K562 (cell line): ENCODE data around the gene DIP2B. TPM values are rescaled to one million over a fixed set of nuclear protein-coding genes. Genes with fewer than 3 reads are reported as not detected.

Experiments used
- ATAC-seq: fragments of 200-7000 bp; cut with Tn5 transposase; 3 replicates; pipeline ENCODE4 v1.9.1; 2020; ENCODE audit warnings: moderate library complexity
- BruUV-seq: library from RNA; stranded (reverse); fragments of 400-500 nt; replicated peaks from 2 replicates; lab custom pipeline; 2021; lab: Mats Ljungman, UMichigan
- CTCF ChIA-PET: fragments of 300-600 bp; formaldehyde crosslinking; extraction: SDS; loops from one replicate; lab custom pipeline; 2021; ENCODE audit warnings: low intra/inter-chr PET ratio; lab: Yijun Ruan, JAX
- POLR2A ChIA-PET: fragments of 300-600, 350-650 bp; sonication (Branson Sonifier 250); formaldehyde crosslinking; extraction: SDS; loops from one replicate; lab custom pipeline; 2021; ENCODE audit warnings: antibody characterized with exemption, inconsistent platforms; lab: Yijun Ruan, JAX
- DNase-seq, 4 experiments: peaks; one replicate each; pipeline versions ENCODE4 v3.0.0 to v3.0.0-alpha.2; 2011 to 2018; ENCODE audit warnings: low spot score in 3 of 4, mixed read lengths in 3 of 4; ENCODE audit errors: extremely low read depth in 1 of 4
- FAIRE-seq: peaks from 2 replicates; lab custom pipeline; 2011; peaks lifted over from hg19 to GRCh38; lab: Jason Lieb, UNC
- H2AFZ ChIP-seq: 2 replicates; pipeline ENCODE4 v1.6.0; 2011; ENCODE audit warnings: low read depth, low read length, control low read depth, inconsistent platforms
- H3K27ac ChIP-seq: fragments of 200-600 bp; 3 replicates; pipeline ENCODE4 v1.8.0; 2011; ENCODE audit warnings: low read depth, mild to moderate bottlenecking, control low read depth, inconsistent platforms, low read length, moderate library complexity, mixed read lengths; ENCODE audit errors: extremely low read depth
- H3K27me3 ChIP-seq, 2 experiments: fragments of 300-600 bp in 1 of 2; 2 replicates in 1 of 2; 3 replicates in 1 of 2; pipeline versions ENCODE4 v1.6.0 to v1.8.0; 2011; ENCODE audit warnings: inconsistent platforms in 2 of 2, low read length in 2 of 2, mild to moderate bottlenecking in 1 of 2, mixed read lengths in 1 of 2, moderate library complexity in 1 of 2; ENCODE audit not compliant: control insufficient read depth in 2 of 2, insufficient read depth in 2 of 2
- H3K36me3 ChIP-seq: fragments of 300-600 bp; 3 replicates; pipeline ENCODE4 v1.8.0; 2011; ENCODE audit warnings: mild to moderate bottlenecking, low read length, inconsistent platforms; ENCODE audit not compliant: control insufficient read depth, insufficient read depth
- H3K4me1 ChIP-seq, 2 experiments: fragments of 200-600 bp in 1 of 2; replicated peaks in 1 of 2; 2 replicates in 1 of 2; 3 replicates in 1 of 2; pipeline versions ENCODE4 v1.5.1 to v1.8.0; 2011; ENCODE audit warnings: inconsistent platforms in 2 of 2, low read length in 2 of 2, mild to moderate bottlenecking in 1 of 2, mixed read lengths in 1 of 2, moderate library complexity in 1 of 2; ENCODE audit not compliant: control insufficient read depth in 2 of 2, insufficient read depth in 2 of 2
- H3K4me2 ChIP-seq: 2 replicates; pipeline ENCODE4 v1.6.1; 2011; ENCODE audit warnings: low read length, control low read depth, inconsistent platforms, mixed read lengths; ENCODE audit not compliant: insufficient read depth
- H3K4me3 ChIP-seq: fragments of 200-600 bp; sonication (generic), shearing (Covaris generic); 2 replicates; pipeline ENCODE4 v1.5.1; 2016; ENCODE audit warnings: control low read depth, inconsistent platforms
- H3K79me2 ChIP-seq: fragments of 200-600 bp; 3 replicates; pipeline ENCODE4 v1.8.0; 2011; ENCODE audit warnings: low read length, inconsistent platforms; ENCODE audit not compliant: control insufficient read depth, insufficient read depth
- H3K9ac ChIP-seq, 2 experiments: 2 replicates each; pipeline versions ENCODE4 v1.6.0 to v1.6.1; 2011; ENCODE audit warnings: low read depth in 2 of 2, low read length in 2 of 2, control low read depth in 1 of 2, inconsistent platforms in 1 of 2, mild to moderate bottlenecking in 1 of 2, mixed read lengths in 1 of 2; ENCODE audit not compliant: insufficient read depth in 1 of 2
- H3K9me1 ChIP-seq: one replicate; pipeline ENCODE4 v1.6.0; 2011; ENCODE audit warnings: inconsistent platforms, mild to moderate bottlenecking, low read length, moderate library complexity; ENCODE audit not compliant: control insufficient read depth, insufficient read depth
- H3K9me3 ChIP-seq: replicated peaks from 2 replicates; pipeline ENCODE4 v1.5.1; 2011; ENCODE audit warnings: low read depth, low read length, inconsistent platforms; ENCODE audit not compliant: control insufficient read depth, insufficient read depth
- H4K20me1 ChIP-seq: replicated peaks from 2 replicates; pipeline ENCODE4 v1.6.1; 2011; ENCODE audit warnings: low read length, inconsistent platforms, mixed read lengths; ENCODE audit not compliant: control insufficient read depth, insufficient read depth
- C11orf30 ChIP-seq: fragments of 450-650 bp; IDR thresholded peaks from 2 replicates; pipeline ENCODE4 v1.6.1; 2016; ENCODE audit warnings: low read depth, mild to moderate bottlenecking
- CC2D1A ChIP-seq: fragments of 450-650 bp; IDR thresholded peaks from 2 replicates; pipeline ENCODE4 v1.6.1; 2017; ENCODE audit warnings: mild to moderate bottlenecking
- DPF2 ChIP-seq: fragments of 450-650 bp; IDR thresholded peaks from 2 replicates; pipeline ENCODE4 v1.6.1; 2016
- EZH2 ChIP-seq: IDR thresholded peaks from 2 replicates; pipeline ENCODE4 v1.6.1; 2012; ENCODE audit warnings: low read depth, mild to moderate bottlenecking, inconsistent platforms, low read length, borderline replicate concordance
- FOXA1 ChIP-seq: fragments of 450-650 bp; IDR thresholded peaks from 2 replicates; pipeline ENCODE4 v1.6.1; 2016; ENCODE audit warnings: mild to moderate bottlenecking, borderline replicate concordance
- GABPA ChIP-seq: fragments of 200-800 bp; sonication (Bioruptor generic); conservative IDR thresholded peaks from 2 replicates; pipeline ENCODE4 v1.6.1; 2016; ENCODE audit warnings: low read depth, missing genetic modification characterization, missing compliant biosample characterization
- GABPB2 ChIP-seq: fragments of 250-450 bp; sonication (Bioruptor Pico); conservative IDR thresholded peaks from 2 replicates; pipeline ENCODE4 v1.5.1; 2021; ENCODE audit warnings: mild to moderate bottlenecking
- JUND ChIP-seq, 2 experiments: IDR thresholded peaks; 2 replicates in 1 of 2; 3 replicates in 1 of 2; pipeline ENCODE4 v1.6.1; 2011; ENCODE audit warnings: borderline replicate concordance in 2 of 2, low read depth in 2 of 2, low read length in 2 of 2, improper control_type of control experiment in 1 of 2, missing biosample characterization in 1 of 2, missing genetic modification characterization in 1 of 2, missing genetic modification reagents in 1 of 2
- KDM5B ChIP-seq: fragments of 200-600 bp; sonication (generic); IDR thresholded peaks from 2 replicates; pipeline ENCODE4 v1.6.1; 2012; ENCODE audit warnings: low read depth, mild to moderate bottlenecking, moderate library complexity, low read length, control low read depth, inconsistent platforms; ENCODE audit not compliant: insufficient replicate concordance
- KLF10 ChIP-seq: fragments of 250-450 bp; sonication (Bioruptor Pico); IDR thresholded peaks from 2 replicates; pipeline ENCODE4 v1.6.1; 2021; ENCODE audit warnings: matching md5 sums
- MTF1 ChIP-seq: fragments of 250-450 bp; sonication (Bioruptor Pico); IDR thresholded peaks from 2 replicates; pipeline ENCODE4 v1.9.0; 2021; ENCODE audit warnings: moderate library complexity, mild to moderate bottlenecking, inconsistent platforms, borderline replicate concordance
- NEUROD1 ChIP-seq: fragments of 150-350 bp; IDR thresholded peaks from 2 replicates; pipeline ENCODE4 v1.6.1; 2014; ENCODE audit warnings: borderline replicate concordance, low read length, low read depth; ENCODE audit not compliant: partially characterized antibody
- NFE2 ChIP-seq: IDR thresholded peaks from 2 replicates; pipeline ENCODE4 v1.6.1; 2014; ENCODE audit warnings: antibody characterized with exemption, low read depth
- ZBTB8A ChIP-seq: fragments of 450-650 bp; IDR thresholded peaks from 2 replicates; pipeline ENCODE4 v1.6.1; 2018; ENCODE audit warnings: mild to moderate bottlenecking, moderate library complexity; ENCODE audit not compliant: partially characterized antibody
- ZNF586 ChIP-seq: fragments of 450-650 bp; formaldehyde crosslinking; conservative IDR thresholded peaks from 2 replicates; pipeline ENCODE4 v1.4.0; 2020; ENCODE audit warnings: mild to moderate bottlenecking, moderate library complexity
- WGBS: fragments of 100-300 bp; shearing (Covaris generic); methylation state at CpG from one replicate; pipeline ENCODE4 v1.1.6; 2016; ENCODE audit warnings: low coverage, mixed read lengths; ENCODE audit not compliant: insufficient coverage; ENCODE audit errors: missing lambda C conversion rate; 5-methylcytosine and 5-hydroxymethylcytosine counted together
- in situ Hi-C: fragments of 300-500 bp; cut with MboI; formaldehyde crosslinking; loops from 4 replicates; pipeline ENCODE4 v1.15.0; 2018; ENCODE audit warnings: inconsistent platforms, mixed read lengths
- intact Hi-C: fragments of 100-400 bp; cut with micrococcal nuclease; formaldehyde crosslinking; loops from 2 replicates; pipeline ENCODE4 v1.14.2; 2022
- polyA plus RNA-seq, 8 experiments: library from polyadenylated mRNA; depleted of rRNA in 4 of 8; stranded (reverse) in 5 of 8; unstranded in 3 of 8; fragments of >200 nt; fragmentation: Nextera tagmentation in 2 of 8; fragmentation: Illumina TruSeq in 1 of 8; extraction: Ambion mirVana in 2 of 8; extraction: Trizol in 1 of 8; gene quantifications; 2 replicates each; pipeline versions ENCODE4 v1.2.1 to v1.2.3, GENCODE V29; 2011 to 2014; ENCODE audit warnings: inconsistent platforms in 1 of 8, missing spikeins in 1 of 8
- total RNA-seq, 7 experiments: library from RNA; depleted of rRNA in 6 of 7; stranded (reverse); fragments of >200 nt in 6 of 7; fragmentation: Illumina TruSeq in 2 of 7; extraction: Trizol in 2 of 7; gene quantifications; 2 replicates each; pipeline versions ENCODE4 v1.2.1 to v1.2.3, GENCODE V29; 2011 to 2021; ENCODE audit warnings: low replicate concordance in 1 of 7
- TF ChIP-seq, protein P1 (sequence below): sonication (generic); formaldehyde crosslinking; IDR thresholded peaks from 2 replicates; pipeline ENCODE4 v1.9.0; 2022; ENCODE audit warnings: mild to moderate bottlenecking, missing genetic modification reagents

Gene DIP2B
- total and polyA plus RNA-seq, 9 of the 15 experiments (the other 6 are each of a cell fraction or from before 2014, with no cell fraction given) = 4.6 to 26.1 (median 18.8) TPM

- CTCF ChIA-PET = no interaction called here
Observed at GRCh38 chr12:50569321-50569720, 64.5 kb downstream of the DIP2B start.

GRCh38 chr12:50569876-50570275 is 65.1 kb downstream of the DIP2B start:
- Histone ChIP-seq H3K9me1 (no peaks in the 10 kb centered on the region), H3K27ac (no peak overlapping the region), H3K9me3 (no peaks in the 10 kb centered on the region), H3K27me3 (no peaks in the 10 kb centered on the region), H3K4me2 (no peak overlapping the region), H3K4me1 (no peaks in the 10 kb centered on the region; a peak in 3 of 5 replicates), H4K20me1 (no peaks in the 10 kb centered on the region), H3K36me3 (no peaks in the 10 kb centered on the region), H3K79me2 (peaks cover 75% of the 10 kb centered on the region), H2AFZ (no peak overlapping the region), H3K9ac (no peak overlapping the region), H3K4me3 (no peak overlapping the region)
- in situ Hi-C loops = no loop called here
- intact Hi-C loops = no loop called here
- FAIRE-seq = no peak
- BruUV-seq = no TSS peak
- no peak for DNase-seq
- 84% methylated on average over 3 of the region's 3 CpGs for WGBS
- ChIA-PET CTCF (no interaction called here), POLR2A (interaction anchor here (0.6 kb wide), 1 partner anchor 35 kb away, joined by 3 read pairs; no protein-coding TSS in a partner anchor)
- no peak for ATAC-seq
- TF ChIP-seq KDM5B (no peak), DPF2 (no peak), JUND (IDR thresholded peaks at IDR 0.05; ENCODE audit: borderline replicate concordance, low read depth, low read length) (no peak), JUND (tag; IDR thresholded peaks at IDR 0.05; ENCODE audit: borderline replicate concordance, low read depth, low read length) (no peak), CC2D1A (no peak), C11orf30 (0 out of 2 replicates have a peak, but pooled peaks have one; percentile 6), NFE2 (peak; percentile 50)

More at GRCh38 chr12:50569321-50569720, 64.5 kb downstream of the DIP2B start:
- no peak overlapping the region for H2AFZ ChIP-seq
- intact Hi-C loops = no loop called here
- no peaks in the 10 kb centered on the region for H4K20me1 ChIP-seq
- no peaks in the 10 kb centered on the region for H3K27me3 ChIP-seq
- H3K4me3 ChIP-seq = no peak overlapping the region
- no peaks in the 10 kb centered on the region for H3K9me1 ChIP-seq
- FAIRE-seq (no peak), ATAC-seq (no peak), DNase-seq (no peak)
- H3K79me2 ChIP-seq = peaks cover 75% of the 10 kb centered on the region
- no TSS peak for BruUV-seq
- WGBS = 67% methylated on average over 2 of the region's 2 CpGs
- in situ Hi-C loops = no loop called here
- no peak overlapping the region for H3K4me2 ChIP-seq
- H3K4me1 ChIP-seq = peaks cover 0 to 2% of the 10 kb centered on the region in 2 experiments; a peak in 3 of 5 replicates
- POLR2A ChIA-PET = interaction anchor here (1.6 kb wide), 1 partner anchor 11 kb away, joined by 5 read pairs; no protein-coding TSS in a partner anchor
- no peaks in the 10 kb centered on the region for H3K36me3 ChIP-seq
- TF ChIP-seq GABPB2 (CRISPR knock-in tag) (no peak), NEUROD1 (no peak), KLF10 (CRISPR knock-in tag) (no peak), FOXA1 (no peak), ZBTB8A (no peak), MTF1 (no peak), GABPA (no peak), EZH2 (no peak), ZNF586 (CRISPR knock-in tag) (no peak)
- TF ChIP-seq, protein P1, sequence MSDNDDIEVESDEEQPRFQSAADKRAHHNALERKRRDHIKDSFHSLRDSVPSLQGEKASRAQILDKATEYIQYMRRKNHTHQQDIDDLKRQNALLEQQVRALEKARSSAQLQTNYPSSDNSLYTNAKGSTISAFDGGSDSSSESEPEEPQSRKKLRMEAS = no peak
- no peaks in the 10 kb centered on the region for H3K9me3 ChIP-seq
- no peak overlapping the region for H3K27ac ChIP-seq
- no peak overlapping the region for H3K9ac ChIP-seq
